LoVo (cell line): ENCODE results near the gene GRAMD4.

Source experiments
- DNase-seq: peaks from one replicate; pipeline ENCODE4 v3.0.0-alpha.2; 2016; ENCODE audit warnings: low spot score

GRAMD4 gene

DNA sequence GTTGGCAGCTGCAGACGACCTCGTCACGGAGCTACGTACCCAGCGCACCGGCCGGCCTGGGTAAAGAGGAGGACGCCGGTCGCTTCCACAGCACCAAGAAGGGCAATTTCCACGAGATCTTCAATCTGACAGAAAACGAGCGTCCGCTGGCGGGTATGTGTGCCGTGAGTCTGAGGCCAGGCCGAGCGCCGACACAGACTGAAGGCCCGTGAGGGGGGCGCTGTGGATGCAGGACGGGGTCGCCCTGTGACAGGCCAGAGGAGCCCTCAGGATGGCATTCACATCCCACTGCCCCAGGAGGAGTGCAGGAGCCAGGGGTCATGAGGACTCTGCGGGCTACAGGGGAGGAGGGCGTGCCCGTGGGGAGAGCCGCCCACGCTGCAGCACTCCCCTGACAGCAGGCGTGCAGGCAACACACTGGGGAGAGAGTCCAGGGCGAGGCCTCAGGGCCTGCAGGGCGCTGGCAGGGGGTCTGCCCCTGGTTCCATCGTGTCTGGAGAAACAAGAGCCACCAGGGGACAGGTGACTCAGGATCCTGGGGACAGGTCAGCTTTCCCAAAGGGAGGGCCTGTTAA, 53.6 kb downstream of the GRAMD4 start:
- no peak for DNase-seq

DNA sequence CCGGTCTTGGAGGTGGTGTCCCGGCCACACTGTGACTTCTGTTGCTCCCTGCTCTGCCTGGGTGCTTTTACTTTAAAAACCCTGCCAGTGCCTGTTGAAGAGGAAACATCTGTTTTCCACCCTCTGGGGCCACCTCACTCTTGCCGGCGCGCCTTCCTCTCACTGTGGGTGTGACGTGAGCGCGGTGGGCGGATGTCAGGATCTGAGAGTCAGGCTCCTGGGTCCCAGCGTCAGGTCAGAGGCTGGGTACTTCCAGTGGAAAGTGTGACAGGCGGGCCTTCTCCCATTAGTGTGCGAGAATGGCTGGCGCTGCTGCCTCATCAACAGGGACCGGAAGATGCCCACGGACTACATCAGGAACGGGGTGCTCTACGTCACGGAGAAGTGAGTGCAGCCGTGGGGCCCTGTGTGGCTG, 54.2 kb downstream of the GRAMD4 start:
- DNase-seq, result no peak

DNA sequence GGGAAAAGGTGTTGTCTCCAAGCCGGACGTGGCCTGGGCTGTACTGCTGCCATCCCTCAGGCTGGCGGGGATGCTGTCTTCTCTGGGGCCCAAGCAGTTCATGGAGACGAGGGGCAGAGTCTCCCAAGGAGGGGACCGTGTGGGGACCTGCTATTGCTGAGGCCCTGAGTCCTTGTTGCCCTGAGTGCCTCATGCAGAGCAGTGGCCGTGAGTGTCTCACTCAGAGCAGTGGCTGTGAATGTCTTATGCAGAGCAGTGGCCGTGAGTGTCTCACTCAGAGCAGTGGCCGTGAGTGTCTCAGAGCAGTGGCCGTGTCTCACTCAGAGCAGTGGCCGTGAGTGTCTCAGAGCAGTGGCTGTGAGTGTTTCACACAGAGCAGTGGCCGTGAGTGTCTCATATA, 54.7 kb downstream of the GRAMD4 start:
- DNase-seq, result no peak

DNA sequence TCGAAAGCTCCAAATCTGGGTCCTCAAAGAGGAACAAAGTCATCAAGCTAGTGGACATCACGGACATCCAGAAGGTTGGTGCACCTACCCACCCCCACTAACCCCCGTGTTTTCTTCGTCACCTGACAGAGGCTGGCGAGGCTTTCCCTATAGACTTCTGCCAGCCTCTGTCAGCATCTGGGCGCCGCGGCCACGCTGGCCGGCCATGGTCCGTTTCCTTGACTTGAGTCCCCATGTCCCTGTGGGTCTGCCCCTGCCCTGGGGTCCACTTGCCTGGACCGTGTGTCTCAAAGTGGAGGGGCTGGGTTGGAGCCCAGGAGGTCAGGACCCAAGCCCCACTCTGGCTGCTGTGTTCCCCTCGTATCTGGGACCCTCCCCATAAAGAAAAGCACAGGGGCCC, 55.3 kb downstream of the GRAMD4 start:
- no peak for DNase-seq

DNA sequence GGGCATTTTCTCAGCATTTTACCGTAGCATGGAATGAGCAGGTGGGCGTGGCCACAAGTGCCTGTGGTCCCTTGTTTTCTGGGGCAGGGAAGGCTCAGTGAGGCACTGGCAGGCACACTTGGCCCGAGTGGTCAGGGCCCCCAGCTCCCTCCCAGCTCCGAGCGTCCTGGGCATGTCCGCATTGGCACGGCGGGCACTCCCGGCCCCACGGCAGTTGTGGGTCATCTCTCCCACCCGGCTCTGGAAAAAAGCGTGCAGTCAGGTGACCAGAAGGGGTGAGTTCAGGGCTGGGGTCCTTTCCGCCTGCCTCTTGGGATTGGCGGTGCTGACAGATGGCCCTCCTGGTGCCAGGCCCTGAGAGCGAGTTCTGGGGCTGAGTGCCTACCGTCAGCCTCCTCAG, 55.8 kb downstream of the GRAMD4 start:
- DNase-seq, result no peak

DNA sequence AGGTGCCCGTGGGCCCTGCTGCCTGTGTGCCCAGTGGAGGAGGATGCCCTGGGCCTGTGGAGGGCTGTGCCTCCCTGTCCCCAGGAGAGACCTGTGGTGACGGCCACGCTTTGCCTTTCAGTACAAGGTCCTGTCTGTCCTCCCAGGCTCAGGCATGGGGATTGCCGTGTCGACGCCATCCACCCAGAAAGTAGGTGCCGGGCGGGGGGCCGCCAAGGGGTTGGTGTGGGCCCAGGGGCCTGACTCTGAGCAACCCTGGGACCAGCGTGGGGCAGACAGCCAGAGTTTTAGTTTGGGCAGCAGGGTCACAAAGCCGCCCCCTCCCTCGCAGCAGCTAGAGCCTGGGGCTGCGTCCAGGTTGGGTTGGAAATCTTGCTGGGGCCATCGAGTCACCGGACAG, 56.3 kb downstream of the GRAMD4 start:
- DNase-seq, result no peak

DNA sequence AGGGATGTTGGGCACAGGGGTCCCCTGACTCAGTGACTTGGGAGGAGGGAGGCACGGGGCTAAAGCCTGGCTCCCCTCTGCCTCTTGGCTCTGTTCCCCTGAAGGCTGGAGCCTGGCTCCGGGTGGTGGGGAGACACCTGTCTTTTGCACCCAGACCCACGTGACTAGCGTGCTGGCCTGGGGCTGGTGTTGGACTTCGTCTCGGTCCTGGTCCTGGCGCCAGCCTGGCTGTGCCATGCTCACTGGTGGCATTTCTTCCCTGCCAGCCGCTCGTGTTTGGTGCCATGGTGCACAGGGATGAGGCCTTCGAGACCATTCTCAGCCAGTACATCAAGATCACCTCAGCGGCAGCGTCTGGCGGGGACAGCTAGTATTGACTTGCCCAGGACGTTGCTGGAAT, 56.7 kb downstream of the GRAMD4 start:
- no peak for DNase-seq

DNA sequence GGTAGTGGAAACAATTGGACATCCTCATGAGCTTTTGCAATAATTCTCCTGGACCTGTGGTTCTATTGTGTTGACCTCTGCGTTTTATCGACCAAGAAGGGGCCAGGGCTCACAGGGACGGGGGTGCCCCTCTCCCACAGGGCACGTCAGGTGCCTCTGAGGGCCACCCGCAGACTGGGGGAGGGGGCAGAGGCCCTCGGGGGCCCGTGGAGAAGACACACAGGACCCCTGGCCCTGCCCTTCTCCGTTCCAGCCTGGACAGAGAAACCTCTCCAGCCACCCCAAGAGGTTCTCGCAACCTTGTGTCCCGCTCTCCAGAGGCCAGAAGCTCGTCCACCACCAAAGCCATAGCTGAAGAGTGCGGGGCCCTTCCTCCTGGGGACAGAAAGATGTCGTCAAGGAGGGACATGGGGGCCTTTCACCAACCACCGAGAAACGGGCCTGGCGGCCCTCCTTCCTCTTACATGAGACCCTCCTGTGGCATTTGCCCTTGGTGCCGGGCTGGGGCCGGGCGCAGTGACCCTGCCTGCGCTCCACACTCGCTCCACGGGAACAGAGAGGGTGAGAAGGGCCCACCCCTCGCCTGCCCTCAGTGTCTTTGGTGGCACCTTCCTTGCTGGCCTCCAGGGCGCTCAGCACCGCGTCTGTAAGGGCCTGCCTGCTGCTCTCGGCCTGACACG, 57.3 kb downstream of the GRAMD4 start:
- DNase-seq, result no peak

DNA sequence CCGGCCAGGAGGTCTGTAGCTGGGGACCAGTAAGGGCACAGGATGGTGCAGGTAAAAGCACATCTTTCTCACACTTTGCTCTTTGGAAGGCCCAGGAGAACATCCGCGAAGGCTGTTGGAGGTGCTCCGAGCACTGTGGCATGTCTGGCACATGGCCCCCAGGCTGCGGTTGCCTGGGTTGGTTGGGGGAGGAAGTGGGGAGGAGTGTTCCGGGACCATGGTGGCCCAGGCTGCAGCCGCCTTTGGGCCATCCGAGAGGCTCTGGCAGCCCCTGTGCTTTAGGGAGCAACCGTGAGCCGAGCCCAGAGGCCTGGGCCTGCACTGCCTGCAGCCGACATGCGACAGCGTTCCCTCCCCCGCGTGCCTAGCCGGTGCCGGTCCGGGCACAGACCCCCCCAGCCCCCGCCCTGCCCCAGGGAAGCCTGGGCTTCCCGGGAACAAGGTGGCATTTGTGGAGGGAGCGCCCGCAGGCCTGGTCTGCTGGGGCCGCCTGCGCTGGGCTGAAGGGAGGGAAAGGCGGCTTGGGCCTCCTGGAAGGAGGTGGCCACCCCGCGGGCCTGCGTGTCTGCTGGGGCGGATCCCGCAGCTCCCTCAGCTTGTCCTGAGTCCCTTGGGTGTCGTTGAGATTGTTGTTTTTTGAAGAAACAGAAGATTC, 57.9 kb downstream of the GRAMD4 start:
- DNase-seq, result no peak

DNA sequence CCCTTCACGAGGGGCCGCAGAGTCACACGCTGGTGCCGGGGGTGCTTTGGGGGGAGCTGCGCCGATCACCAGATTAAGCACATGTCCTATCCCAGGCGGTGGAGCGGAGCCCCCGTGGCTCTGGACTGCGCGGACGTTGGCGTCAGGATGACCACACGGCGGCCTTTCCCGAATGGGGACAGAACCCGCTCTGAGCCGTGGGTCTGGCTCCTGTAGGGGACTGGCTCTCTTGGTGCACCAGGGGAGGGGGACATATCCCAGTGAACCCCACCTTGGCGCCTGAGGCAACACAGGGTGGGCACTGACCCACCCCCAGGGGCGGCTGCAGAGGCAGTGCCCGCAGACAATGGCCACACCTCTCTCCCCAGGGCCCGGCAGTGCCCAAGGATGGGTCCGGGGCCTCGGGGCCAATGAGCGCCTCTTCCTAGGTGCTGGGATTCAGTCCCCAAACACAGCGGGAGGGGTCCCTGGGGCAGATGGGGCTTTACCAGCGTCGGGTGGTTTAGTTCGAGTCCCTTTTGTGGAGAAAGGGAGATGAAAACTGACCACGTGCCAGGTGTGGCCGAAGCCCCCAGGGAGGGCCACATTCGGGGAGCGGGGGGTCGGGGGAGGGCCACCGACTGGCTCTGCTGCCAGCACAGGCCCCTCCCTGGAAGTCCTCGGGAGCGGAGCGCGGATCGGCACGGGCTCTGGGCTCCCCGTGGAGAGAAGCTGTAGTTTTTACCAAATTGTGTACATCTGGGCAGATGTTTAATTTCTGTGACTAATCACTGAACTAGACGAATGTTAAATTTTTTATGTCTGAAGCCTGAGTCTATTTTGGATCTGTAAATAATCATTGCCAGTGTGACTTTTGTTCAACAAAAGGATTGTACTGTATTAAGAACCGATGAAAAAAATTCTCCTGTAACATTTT, 58.9 kb downstream of the GRAMD4 start:
- no peak for DNase-seq

DNA sequence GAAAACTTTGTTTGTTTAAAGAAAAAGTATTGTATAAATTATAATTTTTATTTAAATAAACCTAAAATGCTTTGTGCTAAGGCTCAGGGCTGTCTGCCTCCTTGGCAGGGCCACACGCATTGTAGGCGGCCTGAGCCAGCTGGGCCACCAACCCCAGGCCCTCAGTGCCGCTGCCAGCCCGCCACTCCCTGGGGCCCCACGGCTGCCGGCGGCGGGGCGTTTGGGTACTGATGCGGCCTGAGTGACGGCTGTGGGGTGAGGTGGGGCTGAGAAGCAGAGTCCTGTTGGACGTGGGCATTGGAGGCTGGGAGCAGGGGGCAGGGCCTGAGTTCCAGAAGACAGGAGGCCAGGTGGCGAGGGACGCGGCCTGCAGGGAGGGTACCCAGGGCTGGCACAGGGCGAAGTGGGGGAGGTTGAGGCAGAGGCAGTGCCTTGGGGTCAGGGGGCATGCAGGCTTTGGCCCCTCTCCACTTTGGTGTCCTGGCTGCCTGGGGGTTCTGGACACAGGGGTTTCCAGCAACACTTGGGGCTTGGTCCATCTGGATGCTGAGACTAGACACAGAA, 59.6 kb downstream of the GRAMD4 start:
- DNase-seq, result no peak

DNA sequence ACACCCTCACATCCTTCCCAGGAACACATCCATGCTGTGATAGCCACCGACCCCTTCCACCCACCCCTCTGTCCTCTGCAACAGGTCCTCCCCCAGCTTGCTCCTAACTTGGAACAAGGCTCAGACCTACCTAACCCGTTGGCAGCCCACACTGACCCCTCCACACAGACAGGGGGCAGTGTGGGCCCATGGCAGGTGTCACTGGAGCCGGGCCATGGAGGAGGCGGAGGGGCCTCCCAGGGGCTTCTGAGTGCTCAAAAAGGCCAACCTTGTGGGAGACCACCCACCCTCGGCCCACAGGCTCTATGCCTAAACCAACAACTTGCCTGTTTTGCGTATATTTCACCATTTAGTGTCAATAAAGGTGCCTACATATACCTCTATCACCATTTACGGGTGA, 60.8 kb downstream of the GRAMD4 start:
- DNase-seq, result no peak

DNA sequence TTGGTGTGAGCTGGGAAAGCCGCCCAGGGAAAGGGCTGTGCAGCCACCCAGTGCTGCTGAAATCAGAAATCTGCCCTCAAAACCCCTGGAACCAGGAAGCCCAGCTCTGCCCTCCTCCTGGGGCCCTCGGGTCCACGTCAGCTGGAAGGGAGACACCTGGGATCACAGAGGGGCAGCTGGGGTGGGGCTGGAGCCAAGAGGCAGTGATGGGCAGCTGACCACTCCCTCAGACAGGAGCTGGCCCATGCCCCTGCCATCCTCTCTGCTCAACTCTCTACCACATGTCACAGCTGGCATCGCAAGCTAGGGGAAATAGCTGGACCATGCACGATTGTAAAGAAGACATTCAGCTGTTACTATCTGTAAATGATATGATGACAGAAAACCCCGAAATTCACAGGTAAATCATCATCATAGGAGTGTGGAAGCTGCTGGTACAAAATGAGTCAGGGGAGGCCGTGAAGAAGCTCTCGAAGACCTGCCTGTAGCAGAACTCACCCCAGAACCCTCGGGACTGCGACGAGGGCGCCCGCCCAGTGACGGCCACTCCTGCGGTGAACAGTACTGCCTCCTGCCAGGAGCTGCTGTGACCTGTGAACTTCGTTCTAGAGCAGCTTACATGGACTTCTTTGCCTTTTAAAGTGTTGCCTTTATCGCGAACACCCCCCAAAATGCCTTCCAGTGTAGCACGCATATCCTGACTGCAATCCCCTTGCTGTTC, 62.0 kb downstream of the GRAMD4 start:
- no peak for DNase-seq

DNA sequence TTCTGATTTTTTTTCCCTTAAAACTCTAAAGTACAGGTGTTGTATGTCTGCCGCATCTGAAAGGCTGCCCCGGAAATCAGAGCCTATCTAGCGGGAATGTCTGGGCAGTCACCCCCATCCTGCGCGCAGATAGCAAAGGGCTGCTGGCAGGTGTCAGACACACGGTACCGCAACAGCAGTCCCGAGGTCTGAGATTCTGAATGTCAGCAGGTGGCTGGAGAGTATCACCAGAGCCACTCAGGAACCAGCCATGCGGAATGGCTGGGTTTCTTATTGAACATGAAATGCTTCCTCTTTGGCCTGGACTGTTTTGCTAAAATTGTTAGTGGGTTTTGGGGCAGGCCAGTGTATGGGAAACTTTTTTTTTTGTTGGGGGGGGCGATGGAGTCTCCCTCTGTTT, 64.5 kb downstream of the GRAMD4 start:
- no peak for DNase-seq

DNA sequence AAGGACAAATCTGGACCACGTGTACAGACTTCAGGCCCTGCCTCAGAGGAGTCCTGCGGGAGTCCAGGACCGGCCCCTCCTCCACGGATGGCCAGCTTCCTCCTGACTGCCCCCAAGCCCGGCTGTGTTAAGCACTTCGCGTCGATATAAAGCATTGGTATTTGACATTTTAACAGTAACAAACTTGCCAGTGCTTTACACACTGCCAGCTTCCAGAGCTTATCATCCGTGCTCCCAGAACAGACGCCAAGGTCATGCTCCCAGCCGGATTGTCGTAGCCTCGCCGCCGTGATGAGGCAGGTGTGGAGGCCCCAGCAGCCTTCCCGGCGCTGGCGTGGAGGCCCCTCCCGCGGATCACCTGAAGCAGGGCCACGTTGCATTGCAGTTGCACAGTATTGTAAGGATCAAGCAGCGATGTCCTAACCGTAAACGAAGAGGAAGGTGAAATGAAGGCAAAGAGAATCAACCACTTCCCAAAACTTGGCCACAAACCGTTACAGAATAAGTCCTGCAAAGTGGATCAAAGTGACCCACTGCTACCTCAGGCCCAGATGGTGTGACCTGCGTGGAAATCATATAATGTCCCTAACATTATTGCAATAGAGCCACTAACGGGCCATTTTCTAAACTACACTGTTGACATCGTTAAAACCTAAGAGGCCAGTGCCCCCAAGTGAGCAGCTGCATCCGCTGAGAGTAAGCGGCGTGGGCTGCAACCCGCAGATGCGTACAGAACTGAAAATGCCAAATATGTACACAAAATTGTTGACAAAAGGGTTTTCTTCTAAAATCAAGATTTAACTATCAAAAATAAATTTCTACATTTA, 66.2 kb downstream of the GRAMD4 start:
- DNase-seq, result no peak

DNA sequence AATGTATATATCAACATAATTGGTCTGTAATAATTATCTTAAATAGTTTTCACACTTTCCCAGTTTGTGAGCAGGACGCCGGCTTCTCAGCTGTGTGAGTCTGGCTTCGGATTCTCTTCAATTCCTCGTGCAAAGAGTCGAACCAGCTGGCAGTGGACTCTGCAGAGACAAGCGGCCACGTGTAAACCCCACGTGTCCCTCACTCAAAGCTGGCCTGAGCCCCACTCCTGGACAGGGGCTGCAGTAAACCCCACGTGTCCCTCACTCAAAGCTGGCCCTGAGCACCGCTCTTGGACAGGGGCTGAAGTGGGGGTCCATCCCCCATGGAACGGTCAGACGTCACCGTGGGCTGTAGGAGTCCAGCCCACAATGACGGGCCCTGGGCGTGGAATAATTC, 66.9 kb downstream of the GRAMD4 start:
- DNase-seq, result no peak

DNA sequence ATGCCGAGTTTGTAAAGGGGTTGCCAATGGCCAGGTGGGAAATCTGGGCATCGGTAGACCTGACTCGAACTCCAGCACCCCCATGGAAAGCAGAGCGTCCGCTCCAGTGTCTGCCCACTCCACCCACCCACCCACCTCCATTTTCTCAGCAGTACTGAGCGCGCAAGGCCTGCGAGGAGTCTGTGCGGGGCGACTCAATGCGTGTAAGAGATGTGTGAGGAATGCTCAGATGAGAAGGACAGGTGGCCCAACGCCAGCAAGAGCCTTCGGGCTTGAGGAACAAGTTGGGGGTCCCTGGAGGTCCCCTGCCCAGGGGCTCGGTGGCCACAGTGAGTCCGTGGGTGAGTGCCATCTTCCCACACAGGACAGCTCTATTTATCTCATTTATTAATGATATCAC, 67.3 kb downstream of the GRAMD4 start:
- DNase-seq, result no peak

DNA sequence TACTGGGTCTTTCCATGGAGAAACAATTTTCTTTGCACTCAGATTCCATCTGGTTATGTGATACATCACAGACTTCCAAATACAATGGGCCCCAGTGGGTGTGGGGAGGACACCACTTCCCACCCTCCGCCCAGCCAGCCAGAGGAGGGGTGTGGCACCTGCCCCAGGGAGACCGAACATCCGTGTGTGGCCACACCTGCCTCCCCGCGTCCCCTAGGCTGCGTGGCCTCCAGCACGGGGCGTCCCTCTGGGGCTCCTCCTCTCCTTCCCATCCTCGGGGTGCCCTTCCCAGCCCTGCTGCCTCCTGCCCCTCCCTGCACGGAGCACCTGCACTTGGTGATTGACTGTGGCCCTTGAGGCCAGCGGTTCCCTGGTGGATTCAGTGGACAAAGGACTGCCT, 68.8 kb downstream of the GRAMD4 start:
- DNase-seq, result no peak

DNA sequence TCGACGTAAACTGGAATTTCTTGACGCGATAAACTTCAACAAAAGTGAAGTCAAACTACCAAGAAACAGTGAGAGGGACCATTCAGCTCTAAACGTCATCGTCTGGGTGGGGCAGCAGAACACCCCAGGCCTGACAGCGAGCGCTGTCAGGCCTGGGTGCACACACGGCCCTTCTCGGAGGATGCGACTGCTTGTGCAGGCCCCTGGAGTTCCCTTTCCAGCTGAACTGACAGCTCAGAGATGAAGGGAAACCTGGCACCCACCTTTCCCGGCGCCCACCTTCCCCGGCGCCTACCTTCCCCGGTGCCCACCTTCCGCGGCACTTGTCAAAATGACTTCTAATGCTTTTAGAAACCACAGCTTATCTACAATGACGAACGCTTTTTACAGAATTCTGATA, 70.0 kb downstream of the GRAMD4 start:
- no peak for DNase-seq

DNA sequence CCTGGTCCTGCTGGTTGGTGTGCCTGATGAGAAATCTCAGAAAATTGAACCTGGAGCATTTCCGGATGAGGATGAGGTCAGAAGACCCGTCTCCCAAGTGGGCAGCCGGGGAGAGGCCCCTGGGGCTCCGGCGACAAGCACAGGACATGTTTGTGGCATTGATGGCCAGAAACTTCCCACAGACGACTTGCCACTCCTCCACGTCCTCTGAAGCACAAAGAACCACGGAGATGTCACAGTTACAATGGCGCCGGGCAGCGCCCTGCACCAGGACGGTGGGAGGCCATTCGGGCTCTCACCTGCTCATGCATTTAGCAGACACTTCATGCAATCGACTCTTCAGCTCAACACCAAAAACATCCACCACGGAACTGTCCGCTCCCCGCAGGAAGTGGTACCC, 71.4 kb downstream of the GRAMD4 start:
- no peak for DNase-seq
